ENCODE results near the gene DENND1A.

DENND1A gene

DNA sequence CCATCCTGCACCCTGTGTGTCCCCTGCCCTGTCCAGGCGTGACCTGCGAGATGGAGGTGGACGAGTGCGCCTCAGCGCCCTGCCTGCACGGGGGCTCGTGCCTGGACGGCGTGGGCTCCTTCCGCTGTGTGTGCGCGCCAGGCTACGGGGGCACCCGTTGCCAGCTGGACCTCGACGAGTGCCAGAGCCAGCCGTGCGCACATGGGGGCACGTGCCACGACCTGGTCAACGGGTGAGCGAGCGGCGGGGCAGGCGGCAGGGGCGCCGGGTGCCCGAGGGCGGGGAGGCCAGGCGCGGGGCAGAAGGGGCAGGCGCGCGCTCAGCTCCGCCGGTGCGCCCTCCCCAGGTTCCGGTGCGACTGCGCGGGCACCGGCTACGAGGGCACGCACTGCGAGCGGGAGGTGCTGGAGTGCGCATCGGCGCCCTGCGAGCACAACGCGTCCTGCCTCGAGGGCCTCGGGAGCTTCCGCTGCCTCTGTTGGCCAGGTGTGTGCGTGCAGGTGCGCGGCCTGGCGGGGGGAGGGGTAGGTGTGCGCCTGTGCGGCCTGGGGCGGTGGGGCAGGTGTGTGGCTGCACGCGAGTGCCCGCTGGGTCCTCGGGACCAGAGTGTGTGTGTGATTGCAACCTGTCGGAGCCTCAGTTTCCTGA, 563.9 kb downstream of the DENND1A start:
- Histone ChIP-seq H3K9ac (no peak overlapping the region), H3K36me3 (no peaks in the 10 kb centered on the region), H3K9me3 (replicated peaks in 1 of 11) (no peaks in the 10 kb centered on the region), H3K27ac (no peak overlapping the region), H3K4me3 (no peak overlapping the region), H3K4me2 (no peak overlapping the region), H3K4me1 (peaks cover 0 to 3% (median 0%) of the 10 kb centered on the region in 10 experiments; a peak in 2 of 20 replicates), H3K27me3 (peaks cover 0 to 10% (median 4%) of the 10 kb centered on the region in 11 experiments; a peak in 14 of 22 replicates), H4K20me1 (peaks cover 0 to 25% (median 0%) of the 10 kb centered on the region in 11 experiments; a peak in 2 of 22 replicates)
- no peak for TF ChIP-seq Cebpa-rat (IDR thresholded peaks at IDR 0.05)

- Histone ChIP-seq H3K4me2 (no peak overlapping the region), H3K27ac (no peak overlapping the region), H3K4me3 (no peak overlapping the region), H4K20me1 (peaks cover 0 to 19% (median 0%) of the 10 kb centered on the region in 11 experiments; a peak in 2 of 22 replicates), H3K27me3 (peaks cover 0 to 3% (median 0%) of the 10 kb centered on the region in 11 experiments; a peak in 6 of 22 replicates), H3K36me3 (no peaks in the 10 kb centered on the region), H3K9me3 (replicated peaks in 1 of 11) (no peaks in the 10 kb centered on the region), H3K4me1 (peaks cover 0 to 9% (median 5%) of the 10 kb centered on the region in 10 experiments; a peak in 18 of 20 replicates), H3K9ac (no peak overlapping the region)
- no peak for TF ChIP-seq Cebpa-rat (IDR thresholded peaks at IDR 0.05)
Measured at GRCh38 chr9:123365287-123365880, 564.5 kb downstream of the DENND1A start.

GRCh38 chr9:123364241-123364824, 565.6 kb downstream of the DENND1A start:
- H3K4me3 ChIP-seq: no peak overlapping the region
- H3K4me2 ChIP-seq: no peak overlapping the region
- H3K9ac ChIP-seq: no peak overlapping the region
- H3K27me3 ChIP-seq: no peaks in the 10 kb centered on the region
- no peak for TF ChIP-seq Cebpa-rat (IDR thresholded peaks at IDR 0.05)
- H3K36me3 ChIP-seq: no peaks in the 10 kb centered on the region
- no peak overlapping the region for H3K27ac ChIP-seq
- peaks cover 0 to 14% (median 0%) of the 10 kb centered on the region in 11 experiments; a peak in 2 of 22 replicates for H4K20me1 ChIP-seq
- peaks cover 10 to 19% (median 15%) of the 10 kb centered on the region in 10 experiments for H3K4me1 ChIP-seq
- H3K9me3 ChIP-seq (replicated peaks in 1 of 11): no peaks in the 10 kb centered on the region

DNA sequence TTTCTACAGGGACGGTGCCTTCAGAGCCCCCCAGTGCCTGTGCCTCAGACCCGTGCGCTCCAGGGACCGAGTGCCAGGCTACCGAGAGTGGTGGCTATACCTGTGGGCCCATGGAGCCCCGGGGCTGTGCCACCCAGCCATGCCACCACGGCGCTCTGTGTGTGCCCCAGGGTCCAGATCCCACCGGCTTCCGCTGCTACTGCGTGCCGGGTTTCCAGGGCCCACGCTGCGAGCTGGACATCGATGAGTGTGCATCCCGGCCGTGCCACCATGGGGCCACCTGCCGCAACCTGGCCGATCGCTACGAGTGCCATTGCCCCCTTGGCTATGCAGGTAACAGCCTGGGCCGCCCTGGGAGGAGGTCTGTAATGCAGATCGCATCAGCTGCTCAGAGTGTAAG, 567.1 kb downstream of the DENND1A start:
- H3K4me1 ChIP-seq: peaks cover 22 to 34% (median 30%) of the 10 kb centered on the region in 10 experiments
- H3K27ac ChIP-seq: no peak overlapping the region
- no peaks in the 10 kb centered on the region for H3K27me3 ChIP-seq
- no peak overlapping the region for H3K4me3 ChIP-seq
- no peak overlapping the region for H3K4me2 ChIP-seq
- TF ChIP-seq Cebpa-rat (IDR thresholded peaks at IDR 0.05): no peak
- no peak overlapping the region for H3K9ac ChIP-seq
- peaks cover 0 to 22% (median 0%) of the 10 kb centered on the region in 11 experiments; a peak in 2 of 22 replicates for H4K20me1 ChIP-seq
- no peaks in the 10 kb centered on the region for H3K36me3 ChIP-seq
- no peaks in the 10 kb centered on the region for H3K9me3 ChIP-seq (replicated peaks in 1 of 11)

GRCh38 chr9:123361731-123362510, 568.0 kb downstream of the DENND1A start:
- Histone ChIP-seq H3K36me3 (no peaks in the 10 kb centered on the region), H3K4me2 (no peak overlapping the region), H4K20me1 (peaks cover 0 to 23% (median 0%) of the 10 kb centered on the region in 11 experiments; a peak in 2 of 22 replicates), H3K9me3 (replicated peaks in 1 of 11) (no peaks in the 10 kb centered on the region), H3K27me3 (no peaks in the 10 kb centered on the region), H3K4me3 (no peak overlapping the region), H3K27ac (no peak overlapping the region), H3K4me1 (peaks cover 22 to 41% (median 35%) of the 10 kb centered on the region in 10 experiments), H3K9ac (no peak overlapping the region)
- no peak for TF ChIP-seq Cebpa-rat (IDR thresholded peaks at IDR 0.05)

GRCh38 chr9:123361086-123361730, 568.7 kb downstream of the DENND1A start:
- Histone ChIP-seq H3K9me3 (replicated peaks in 1 of 11) (no peaks in the 10 kb centered on the region), H3K4me2 (0 out of 22 replicates have a peak overlapping the region, but pooled peaks of 1 of the 11 experiments have one; percentile 63), H3K9ac (no peak overlapping the region), H3K4me3 (no peak overlapping the region), H3K27me3 (no peaks in the 10 kb centered on the region), H3K27ac (no peak overlapping the region), H3K36me3 (no peaks in the 10 kb centered on the region), H3K4me1 (peaks cover 22 to 42% (median 36%) of the 10 kb centered on the region in 10 experiments), H4K20me1 (peaks cover 0 to 23% (median 0%) of the 10 kb centered on the region in 11 experiments; a peak in 2 of 22 replicates)
- no peak for TF ChIP-seq Cebpa-rat (IDR thresholded peaks at IDR 0.05)

DNA sequence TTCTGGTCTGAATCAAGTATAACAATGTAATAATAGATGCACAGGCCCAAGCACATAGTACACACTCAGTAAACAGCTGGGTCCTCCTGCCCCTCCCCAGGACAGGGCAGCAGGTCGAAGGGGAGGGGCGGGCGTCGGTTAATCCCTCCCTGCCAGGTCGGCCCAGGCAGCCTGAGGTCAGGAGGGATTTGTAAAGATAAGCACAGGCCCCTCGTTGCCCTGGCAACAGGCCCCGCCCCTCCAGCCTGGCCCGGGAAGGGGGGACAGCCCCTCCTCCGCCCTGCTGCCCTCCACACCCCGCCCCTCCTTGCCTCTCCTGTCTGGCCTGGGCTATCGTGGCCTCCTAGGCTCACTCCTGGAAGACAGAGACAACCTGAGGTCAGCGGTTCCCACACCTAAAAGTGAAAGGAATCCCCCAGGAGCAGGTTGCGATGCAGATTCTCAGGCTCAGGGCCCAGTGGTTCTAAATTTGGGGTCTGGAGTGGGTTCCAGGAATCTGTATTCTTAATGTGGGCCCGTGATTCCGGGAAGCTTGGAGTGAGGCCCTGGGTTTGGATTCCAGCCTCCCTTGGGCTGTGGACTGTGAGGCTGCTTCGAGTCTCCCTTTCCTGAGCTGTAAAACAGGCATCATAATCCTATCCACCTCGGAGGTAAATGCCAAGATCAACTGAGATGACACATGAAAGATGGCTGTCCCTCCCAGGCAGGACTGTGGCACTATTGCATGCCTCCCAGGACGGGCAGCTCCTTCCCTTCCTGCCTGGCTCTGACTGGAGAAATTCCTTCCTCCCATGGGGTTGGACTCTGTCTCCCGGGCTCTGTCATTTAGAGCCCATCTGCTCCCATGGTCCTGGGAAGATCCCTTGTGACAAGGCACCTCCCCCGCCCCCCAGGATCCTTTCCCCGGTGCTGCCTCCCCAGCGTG, 569.5 kb downstream of the DENND1A start:
- TF ChIP-seq Cebpa-rat (IDR thresholded peaks at IDR 0.05): no peak
- Histone ChIP-seq H3K4me1 (peaks cover 22 to 42% (median 36%) of the 10 kb centered on the region in 10 experiments), H3K4me3 (no peak overlapping the region), H3K27me3 (no peaks in the 10 kb centered on the region), H3K36me3 (no peaks in the 10 kb centered on the region), H3K9ac (peak overlapping the region in 2 of 11 experiments; percentile 4 to 18; a peak in 1 of 22 replicates), H4K20me1 (peaks cover 0 to 23% (median 0%) of the 10 kb centered on the region in 11 experiments; a peak in 2 of 22 replicates), H3K9me3 (replicated peaks in 1 of 11) (no peaks in the 10 kb centered on the region), H3K4me2 (peak overlapping the region; percentile 40 to 74 (median 63)), H3K27ac (no peak overlapping the region)
